Measurements from ENCODE around the gene GNB1. TPM values are rescaled to one million over a fixed set of nuclear protein-coding genes. Genes with fewer than 3 reads are reported as not detected.

Gene GNB1
- total RNA-seq, 1 experiment from 2014 or later = 400 TPM

GRCh38 chr1:1846386-1846918 lies 44.4 kb downstream of the GNB1 start:
- Mint-ChIP-seq H3K27ac (peak overlapping the region in 1 of 3 experiments; percentile 72; a peak in 2 of 7 replicates), H3K9me3 (no peaks in the 10 kb centered on the region)

More at GRCh38 chr1:1846386-1846918, 44.4 kb downstream of the GNB1 start:
- Histone ChIP-seq H2BK12ac (ENCODE audit: insufficient read length, low read depth, low read length) (no peak overlapping the region), H3K4ac (ENCODE audit: low read depth, low read length) (no peak overlapping the region), H3K9me3 (ENCODE audit: control insufficient read depth, low read depth, low read length) (no peaks in the 10 kb centered on the region), H3K14ac (ENCODE audit: insufficient read depth, low read length) (no peak overlapping the region), H3K23me2 (ENCODE audit: insufficient read length, low read depth, low read length, poor library complexity, severe bottlenecking) (no peaks in the 10 kb centered on the region), H2BK15ac (ENCODE audit: low read depth, low read length) (no peak overlapping the region), H3K27ac (ENCODE audit: insufficient read length, low read depth, low read length) (no peak overlapping the region), H3T11ph (ENCODE audit: low read length) (no peak overlapping the region), H3K23ac (ENCODE audit: insufficient read length, low read depth, low read length) (no peak overlapping the region), H3K4me2 (ENCODE audit: insufficient read depth, insufficient read length, low read length) (no peak overlapping the region), H2BK5ac (ENCODE audit: insufficient read length, low read length) (no peak overlapping the region), H3K18ac (ENCODE audit: insufficient read length, low read depth, low read length) (no peak overlapping the region), H3K4me1 (ENCODE audit: insufficient read depth, low read length) (peaks cover 5% of the 10 kb centered on the region; the same call in 1 of the 2 replicates), H4K8ac (replicated peaks; ENCODE audit: insufficient read length, low read depth, low read length) (no peak overlapping the region), H4K91ac (ENCODE audit: insufficient read length, low read depth, low read length) (no peak overlapping the region), H3K9ac (ENCODE audit: extremely low read depth, insufficient read length, low read length) (no peak overlapping the region), H2BK20ac (ENCODE audit: low read depth, low read length, poor library complexity, severe bottlenecking) (no peak overlapping the region), H2BK120ac (ENCODE audit: low read depth, low read length, poor library complexity, severe bottlenecking) (no peak overlapping the region), H3K79me2 (ENCODE audit: insufficient read depth, low read length) (peaks cover 43% of the 10 kb centered on the region; the same call in 1 of the 2 replicates), H3K79me1 (ENCODE audit: insufficient read depth, low read depth, low read length, poor library complexity, severe bottlenecking) (peaks cover 10% of the 10 kb centered on the region), H4K20me1 (ENCODE audit: control insufficient read depth, insufficient read depth, insufficient read length) (no peaks in the 10 kb centered on the region), H2AK5ac (ENCODE audit: insufficient read length, low read length) (no peak overlapping the region), H3K56ac (ENCODE audit: insufficient read length, low read depth, low read length) (no peak overlapping the region), H4K5ac (ENCODE audit: insufficient read length, low read depth, low read length) (no peak overlapping the region), H2AFZ (ENCODE audit: low read length) (no peak overlapping the region), H3K27me3 (ENCODE audit: insufficient read depth, low read length) (no peaks in the 10 kb centered on the region)
- WGBS (ENCODE audit: extremely low coverage, insufficient read length, low lambda C conversion rate) = no CpG with 5 or more reads among the region's 5 CpGs
- TF ChIP-seq CTCF (conservative IDR thresholded peaks at IDR 0.05) = no peak
- no peaks in the 10 kb centered on the region for H3K27me3 Mint-ChIP-seq (ENCODE audit: low read depth)
- H3K4me1 Mint-ChIP-seq = peaks cover 36 to 39% of the 10 kb centered on the region in 2 experiments
- peaks cover 2 to 15% (median 13%) of the 10 kb centered on the region in 3 experiments; a peak in 5 of 7 replicates for H3K36me3 Mint-ChIP-seq (ENCODE audit: insufficient read depth in 1 of 3, low read depth in 3 of 3)
- H3K4me3 Mint-ChIP-seq = no peak overlapping the region
- no peak for DNase-seq

All from H9 (cell line).